Endodermal cell (in vitro differentiated cells): ENCODE results near the gene LRRC10B. TPM values are rescaled to one million over a fixed set of nuclear protein-coding genes. Genes with fewer than 3 reads are reported as not detected.

ENCODE experiments used
- DNase-seq: peaks from one replicate; pipeline ENCODE4 v3.0.0-alpha.2; 2017
- H3K27ac ChIP-seq: 2 replicates; pipeline ENCODE4 v1.5.1; 2013; ENCODE audit warnings: mild to moderate bottlenecking, low read depth, low read length, moderate library complexity
- H3K27me3 ChIP-seq: 2 replicates; pipeline ENCODE4 v1.6.1; 2013; ENCODE audit warnings: mild to moderate bottlenecking, low read length, moderate library complexity; ENCODE audit not compliant: insufficient read depth, control insufficient read depth, poor library complexity, severe bottlenecking
- H3K36me3 ChIP-seq: 2 replicates; pipeline ENCODE4 v1.7.0; 2013; ENCODE audit warnings: mild to moderate bottlenecking, low read length, moderate library complexity; ENCODE audit not compliant: control insufficient read depth, insufficient read depth
- H3K4me1 ChIP-seq: one replicate; pipeline ENCODE4 v1.7.0; 2013; ENCODE audit warnings: low read length; ENCODE audit not compliant: control insufficient read depth, insufficient read depth
- H3K4me3 ChIP-seq: 2 replicates; pipeline ENCODE4 v1.5.1; 2013; ENCODE audit warnings: mild to moderate bottlenecking, low read length, moderate library complexity
- H3K9ac ChIP-seq: 2 replicates; pipeline ENCODE4 v1.6.1; 2013; ENCODE audit warnings: mild to moderate bottlenecking, low read length, moderate library complexity; ENCODE audit not compliant: poor library complexity, severe bottlenecking; ENCODE audit errors: extremely low read depth
- H3K9me3 ChIP-seq: 2 replicates; pipeline ENCODE4 v1.6.1; 2013; ENCODE audit warnings: mild to moderate bottlenecking, low read length, moderate library complexity; ENCODE audit not compliant: control insufficient read depth
- H3K27ac Mint-ChIP-seq: 2 replicates; pipeline ENCODE4 v1.8.0; 2020; ENCODE audit warnings: mixed read lengths
- H3K27me3 Mint-ChIP-seq: 2 replicates; pipeline ENCODE4 v1.8.0; 2021; ENCODE audit warnings: mild to moderate bottlenecking, mixed read lengths; ENCODE audit not compliant: insufficient read depth
- H3K36me3 Mint-ChIP-seq: 2 replicates; pipeline ENCODE4 v1.8.0; 2020; ENCODE audit warnings: low read depth, mixed read lengths
- H3K4me1 Mint-ChIP-seq: 2 replicates; pipeline ENCODE4 v1.8.0; 2020; ENCODE audit warnings: mixed read lengths
- H3K4me3 Mint-ChIP-seq: 2 replicates; pipeline ENCODE4 v1.8.0; 2020; ENCODE audit warnings: mild to moderate bottlenecking, moderate library complexity, mixed read lengths
- H3K9me3 Mint-ChIP-seq: 2 replicates; pipeline ENCODE4 v1.8.0; 2020; ENCODE audit warnings: mild to moderate bottlenecking, mixed read lengths
- whole genome bisulfite sequencing, 2 experiments: methylation state at CpG; one replicate each; pipeline versions ENCODE4 v1.1.5 to v1.1.7; 2013; ENCODE audit warnings: missing lambda C conversion rate in 2 of 2, mixed read lengths in 1 of 2; ENCODE audit not compliant: insufficient coverage in 1 of 2, insufficient read length in 1 of 2; 5-methylcytosine and 5-hydroxymethylcytosine counted together
- total RNA-seq, 2 donors: library from RNA; stranded (reverse); fragmentation: NEBNext Ultra II Directional in 1 of 2; extraction: Animal tissue kit (Norgen Biotek cat#: 25700) in 1 of 2; gene quantifications; 2 replicates in 1 of 2; 3 replicates in 1 of 2; pipeline ENCODE4 v1.2.1, GENCODE V29; 2021
- TF ChIP-seq, protein P1 (sequence below): fragments of 200-600 bp; sonication (generic); conservative IDR thresholded peaks from 2 replicates; pipeline ENCODE4 v1.5.0; 2021; ENCODE audit warnings: antibody characterized with exemption, mild to moderate bottlenecking

The LRRC10B gene
- total RNA-seq, 2 donors from 2014 or later = 0.11 to 0.69 TPM

- Histone ChIP-seq H3K36me3 (no peaks in the 10 kb centered on the region), H3K27ac (no peak overlapping the region), H3K9me3 (no peaks in the 10 kb centered on the region), H3K9ac (no peak overlapping the region), H3K27me3 (no peaks in the 10 kb centered on the region), H3K4me1 (no peaks in the 10 kb centered on the region), H3K4me3 (no peak overlapping the region)
- DNase-seq = peak; percentile 68
- Mint-ChIP-seq H3K4me1 (peaks cover 9% of the 10 kb centered on the region), H3K9me3 (no peaks in the 10 kb centered on the region), H3K4me3 (no peak overlapping the region), H3K36me3 (no peaks in the 10 kb centered on the region), H3K27me3 (no peaks in the 10 kb centered on the region), H3K27ac (no peak overlapping the region)
- TF ChIP-seq, protein P1, sequence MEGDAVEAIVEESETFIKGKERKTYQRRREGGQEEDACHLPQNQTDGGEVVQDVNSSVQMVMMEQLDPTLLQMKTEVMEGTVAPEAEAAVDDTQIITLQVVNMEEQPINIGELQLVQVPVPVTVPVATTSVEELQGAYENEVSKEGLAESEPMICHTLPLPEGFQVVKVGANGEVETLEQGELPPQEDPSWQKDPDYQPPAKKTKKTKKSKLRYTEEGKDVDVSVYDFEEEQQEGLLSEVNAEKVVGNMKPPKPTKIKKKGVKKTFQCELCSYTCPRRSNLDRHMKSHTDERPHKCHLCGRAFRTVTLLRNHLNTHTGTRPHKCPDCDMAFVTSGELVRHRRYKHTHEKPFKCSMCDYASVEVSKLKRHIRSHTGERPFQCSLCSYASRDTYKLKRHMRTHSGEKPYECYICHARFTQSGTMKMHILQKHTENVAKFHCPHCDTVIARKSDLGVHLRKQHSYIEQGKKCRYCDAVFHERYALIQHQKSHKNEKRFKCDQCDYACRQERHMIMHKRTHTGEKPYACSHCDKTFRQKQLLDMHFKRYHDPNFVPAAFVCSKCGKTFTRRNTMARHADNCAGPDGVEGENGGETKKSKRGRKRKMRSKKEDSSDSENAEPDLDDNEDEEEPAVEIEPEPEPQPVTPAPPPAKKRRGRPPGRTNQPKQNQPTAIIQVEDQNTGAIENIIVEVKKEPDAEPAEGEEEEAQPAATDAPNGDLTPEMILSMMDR = peak; percentile 75
- WGBS, 2 experiments = 94 to 96% methylated on average over 7 of the region's 7 CpGs
These were observed 36.8 kb downstream of the LRRC10B start for GRCh38 chr11:61545341-61545740.

DNA sequence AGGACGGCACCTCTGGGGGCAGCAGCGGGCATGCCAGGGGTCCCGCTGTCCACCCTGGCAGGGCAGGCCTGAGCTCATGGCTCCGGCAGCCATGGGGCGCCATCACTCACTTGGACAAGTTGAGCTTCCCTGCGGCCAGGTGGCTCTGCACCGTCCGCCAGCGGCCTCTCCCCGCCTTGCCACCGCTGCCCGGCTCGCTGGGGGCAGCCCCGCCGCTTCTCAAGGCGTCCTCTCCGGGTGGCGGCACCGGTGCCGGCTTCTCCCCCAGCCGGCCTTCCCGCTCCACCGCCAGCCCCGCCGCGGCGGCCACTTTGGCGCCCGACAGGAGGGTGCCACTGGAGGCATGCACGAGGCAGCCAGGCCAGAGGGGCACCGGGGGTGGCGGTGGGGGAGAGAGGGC lies 37.4 kb downstream of the LRRC10B start:
- Histone ChIP-seq H3K9ac (no peak overlapping the region), H3K27me3 (no peaks in the 10 kb centered on the region), H3K9me3 (no peaks in the 10 kb centered on the region), H3K4me1 (no peaks in the 10 kb centered on the region), H3K4me3 (no peak overlapping the region), H3K27ac (no peak overlapping the region), H3K36me3 (no peaks in the 10 kb centered on the region)
- TF ChIP-seq, protein P1 = no peak
- H3K4me3 Mint-ChIP-seq = no peak overlapping the region
- peaks cover 9% of the 10 kb centered on the region for H3K4me1 Mint-ChIP-seq
- no peak for DNase-seq
- 93 to 95% methylated on average over 22 to 32 of the region's 32 CpGs for WGBS, 2 experiments
- no peaks in the 10 kb centered on the region for H3K9me3 Mint-ChIP-seq
- no peak overlapping the region for H3K27ac Mint-ChIP-seq
- H3K27me3 Mint-ChIP-seq = no peaks in the 10 kb centered on the region
- no peaks in the 10 kb centered on the region for H3K36me3 Mint-ChIP-seq

DNA sequence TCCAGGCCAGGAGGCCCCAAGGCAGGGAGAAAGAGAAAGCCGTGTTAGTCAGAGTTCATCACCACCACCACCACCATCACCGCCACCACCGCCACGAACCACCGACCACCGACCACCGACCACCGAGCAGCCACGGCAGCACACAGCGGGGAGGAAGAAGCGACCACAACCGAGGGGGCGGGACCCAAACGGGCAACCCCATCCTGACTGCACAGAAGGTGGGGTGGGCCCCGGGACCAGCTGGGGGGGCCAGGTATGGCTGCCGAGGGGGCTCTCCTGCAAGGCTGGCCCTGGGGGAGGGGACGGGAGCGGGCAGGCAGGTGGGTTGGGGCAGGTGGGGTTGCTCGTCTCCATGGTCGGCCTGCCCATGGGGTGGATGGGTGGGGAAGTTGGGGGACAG lies 38.1 kb downstream of the LRRC10B start:
- no peaks in the 10 kb centered on the region for H3K36me3 ChIP-seq
- WGBS, 2 experiments = 90 to 100% methylated on average over 1 to 19 of the region's 20 CpGs
- no peaks in the 10 kb centered on the region for H3K9me3 ChIP-seq
- TF ChIP-seq, protein P1 = no peak
- H3K27ac ChIP-seq = no peak overlapping the region
- DNase-seq = no peak
- H3K4me3 Mint-ChIP-seq = no peak overlapping the region
- H3K36me3 Mint-ChIP-seq = no peaks in the 10 kb centered on the region
- H3K27ac Mint-ChIP-seq = no peak overlapping the region
- peaks cover 5% of the 10 kb centered on the region for H3K4me1 Mint-ChIP-seq
- H3K27me3 Mint-ChIP-seq = no peaks in the 10 kb centered on the region
- no peaks in the 10 kb centered on the region for H3K4me1 ChIP-seq
- H3K4me3 ChIP-seq = no peak overlapping the region
- H3K9ac ChIP-seq = no peak overlapping the region
- H3K9me3 Mint-ChIP-seq = no peaks in the 10 kb centered on the region
- no peaks in the 10 kb centered on the region for H3K27me3 ChIP-seq
